H1 (cell line): ENCODE results near the gene DCTN2. TPM values are rescaled to one million over a fixed set of nuclear protein-coding genes. Genes with fewer than 3 reads are reported as not detected.

Experiments
- CHD2 ChIP-seq: IDR thresholded peaks from 2 replicates; pipeline ENCODE4 v1.6.1; 2012; ENCODE audit warnings: low read length, improper control_type of control experiment
- EP300 ChIP-seq, 2 experiments: IDR thresholded peaks; 1 replicate in 1 of 2; 2 replicates in 1 of 2; pipeline ENCODE4 v1.6.1; 2011 to 2012; ENCODE audit warnings: low read depth in 2 of 2, low read length in 2 of 2, mild to moderate bottlenecking in 2 of 2, borderline replicate concordance in 1 of 2, inconsistent platforms in 1 of 2, moderate library complexity in 1 of 2
- RXRA ChIP-seq: IDR thresholded peaks from 2 replicates; pipeline ENCODE4 v1.6.1; 2011; ENCODE audit warnings: low read depth, mild to moderate bottlenecking, low read length, moderate library complexity; ENCODE audit not compliant: insufficient read depth
- SUZ12 ChIP-seq: fragments of 200-600 bp; sonication (generic); IDR thresholded peaks from 2 replicates; pipeline ENCODE4 v1.6.1; 2012; ENCODE audit warnings: mild to moderate bottlenecking, inconsistent platforms, low read length, moderate library complexity, mixed read lengths
- TAF1 ChIP-seq: IDR thresholded peaks from 2 replicates; pipeline ENCODE4 v1.6.1; 2011; ENCODE audit warnings: mild to moderate bottlenecking, low read depth, low read length
- TEAD4 ChIP-seq: IDR thresholded peaks from 2 replicates; pipeline ENCODE4 v1.6.1; 2012; ENCODE audit warnings: low read depth, low read length, inconsistent platforms, mixed read lengths
- polyA plus RNA-seq, 7 experiments: library from polyadenylated mRNA; depleted of rRNA in 3 of 7; stranded (reverse) in 5 of 7; unstranded in 2 of 7; fragments of >200 nt in 5 of 7; fragments of 200-250 nt in 2 of 7; gene quantifications; 1 replicate in 5 of 7; 2 replicates in 1 of 7; 4 replicates in 1 of 7; pipeline versions ENCODE4 v1.2.1 to v1.2.3, GENCODE V29; 2011 to 2013; ENCODE audit warnings: missing spikeins in 2 of 7, mixed read lengths in 2 of 7
- total RNA-seq: library from RNA; stranded (reverse); fragmentation: NEBNext Ultra II Directional; extraction: Animal tissue kit (Norgen Biotek cat#: 25700); gene quantifications from 2 replicates; pipeline ENCODE4 v1.2.1, GENCODE V29; 2021
- TF ChIP-seq, protein P1 (sequence below), 3 experiments: IDR thresholded peaks; 1 replicate in 2 of 3; 2 replicates in 1 of 3; pipeline versions ENCODE4 v1.5.1 to v1.6.1; 2011; ENCODE audit warnings: low read length in 3 of 3, mild to moderate bottlenecking in 3 of 3, inconsistent platforms in 2 of 3, low read depth in 1 of 3, moderate library complexity in 1 of 3; ENCODE audit not compliant: insufficient read depth in 1 of 3; ENCODE audit errors: control extremely low read depth in 1 of 3

DCTN2 gene
- total and polyA plus RNA-seq, 2 of the 8 experiments (the other 6 are each of a cell fraction or from before 2014, with no cell fraction given), result 90.3 to 91.9 TPM

- TF ChIP-seq TEAD4, result no peak
- no peak for TF ChIP-seq SUZ12
- TF ChIP-seq TAF1, result no peak
- no peak for TF ChIP-seq RXRA
- TF ChIP-seq EP300 (IDR thresholded peaks at IDR 0.05; ENCODE audit: borderline replicate concordance in 1 of 2, low read depth in 2 of 2, low read length in 2 of 2), result no peak
- TF ChIP-seq CHD2, result no peak
- TF ChIP-seq, protein P1, sequence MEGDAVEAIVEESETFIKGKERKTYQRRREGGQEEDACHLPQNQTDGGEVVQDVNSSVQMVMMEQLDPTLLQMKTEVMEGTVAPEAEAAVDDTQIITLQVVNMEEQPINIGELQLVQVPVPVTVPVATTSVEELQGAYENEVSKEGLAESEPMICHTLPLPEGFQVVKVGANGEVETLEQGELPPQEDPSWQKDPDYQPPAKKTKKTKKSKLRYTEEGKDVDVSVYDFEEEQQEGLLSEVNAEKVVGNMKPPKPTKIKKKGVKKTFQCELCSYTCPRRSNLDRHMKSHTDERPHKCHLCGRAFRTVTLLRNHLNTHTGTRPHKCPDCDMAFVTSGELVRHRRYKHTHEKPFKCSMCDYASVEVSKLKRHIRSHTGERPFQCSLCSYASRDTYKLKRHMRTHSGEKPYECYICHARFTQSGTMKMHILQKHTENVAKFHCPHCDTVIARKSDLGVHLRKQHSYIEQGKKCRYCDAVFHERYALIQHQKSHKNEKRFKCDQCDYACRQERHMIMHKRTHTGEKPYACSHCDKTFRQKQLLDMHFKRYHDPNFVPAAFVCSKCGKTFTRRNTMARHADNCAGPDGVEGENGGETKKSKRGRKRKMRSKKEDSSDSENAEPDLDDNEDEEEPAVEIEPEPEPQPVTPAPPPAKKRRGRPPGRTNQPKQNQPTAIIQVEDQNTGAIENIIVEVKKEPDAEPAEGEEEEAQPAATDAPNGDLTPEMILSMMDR (IDR thresholded peaks at IDR 0.05; ENCODE audit: control extremely low read depth in 1 of 3, insufficient read depth in 1 of 3, low read depth in 1 of 3, low read length in 3 of 3), result no peak
Measured at GRCh38 chr12:57568838-57569237, 21.8 kb upstream of the DCTN2 start (continued).
